Natural killer cell (primary cell): ENCODE measurements around the gene PHLDB1. TPM values are rescaled to one million over a fixed set of nuclear protein-coding genes. Genes with fewer than 3 reads are reported as not detected.

Experiments used
- ATAC-seq, 3 donors: fragments of 150-1000 bp in 2 of 3; fragments of 200-7000 bp in 1 of 3; cut with Tn5 transposase; 1 replicate in 1 of 3; 2 replicates in 2 of 3; pipeline ENCODE4 v1.10.0; 2021; ENCODE audit warnings: mild to moderate bottlenecking in 2 of 3, moderate library complexity in 2 of 3
- DNase-seq, 2 donors: peaks; one replicate each; pipeline versions ENCODE4 v3.0.0 to v3.0.0-alpha.2; 2013 to 2021; ENCODE audit warnings: mixed read lengths in 1 of 2
- H3K27ac ChIP-seq: one replicate; pipeline ENCODE4 v1.5.1; 2013; ENCODE audit warnings: mild to moderate bottlenecking, low read length
- H3K27me3 ChIP-seq: one replicate; pipeline ENCODE4 v1.6.1; 2013; ENCODE audit warnings: low read length; ENCODE audit not compliant: control insufficient read depth, insufficient read depth
- H3K36me3 ChIP-seq: one replicate; pipeline ENCODE4 v1.6.1; 2013; ENCODE audit warnings: low read length; ENCODE audit not compliant: control insufficient read depth, insufficient read depth
- H3K4me1 ChIP-seq: one replicate; pipeline ENCODE4 v1.6.1; 2013; ENCODE audit warnings: low read length; ENCODE audit not compliant: control insufficient read depth, insufficient read depth
- H3K4me3 ChIP-seq: one replicate; pipeline ENCODE4 v1.5.1; 2013; ENCODE audit warnings: low read length
- H3K9me3 ChIP-seq: one replicate; pipeline ENCODE4 v1.6.1; 2013; ENCODE audit warnings: low read length; ENCODE audit not compliant: control insufficient read depth, insufficient read depth
- H3K27ac Mint-ChIP-seq, 2 donors: one replicate each; pipeline ENCODE4 v1.8.0; 2022; ENCODE audit warnings: mild to moderate bottlenecking in 2 of 2, mixed read lengths in 2 of 2, moderate library complexity in 1 of 2
- H3K27me3 Mint-ChIP-seq, 2 donors: one replicate each; pipeline ENCODE4 v1.8.0; 2022; ENCODE audit warnings: low read depth in 2 of 2, mixed read lengths in 2 of 2
- H3K36me3 Mint-ChIP-seq: one replicate; pipeline ENCODE4 v1.8.0; 2022; ENCODE audit warnings: mixed read lengths
- H3K4me1 Mint-ChIP-seq, 2 donors: one replicate each; pipeline ENCODE4 v1.8.0; 2022; ENCODE audit warnings: mixed read lengths in 2 of 2
- H3K4me3 Mint-ChIP-seq: one replicate; pipeline ENCODE4 v1.8.0; 2022; ENCODE audit warnings: mild to moderate bottlenecking, moderate library complexity, mixed read lengths
- H3K9me3 Mint-ChIP-seq, 2 donors: one replicate each; pipeline ENCODE4 v1.8.0; 2022; ENCODE audit warnings: mixed read lengths in 2 of 2
- CTCF ChIP-seq: fragments of 200-600 bp; IDR thresholded peaks from one replicate; pipeline ENCODE4 v1.8.0; 2022; ENCODE audit warnings: antibody characterized with exemption
- WGBS: methylation state at CpG from one replicate; pipeline ENCODE4 v1.1.7; 2013; ENCODE audit warnings: missing lambda C conversion rate; ENCODE audit not compliant: insufficient coverage; 5-methylcytosine and 5-hydroxymethylcytosine counted together
- intact Hi-C: fragments of 100-400 bp; cut with micrococcal nuclease; formaldehyde crosslinking; loops from one replicate; pipeline ENCODE4 v1.14.2; 2022
- total RNA-seq, 4 donors: library from RNA; stranded (reverse); fragments of 120-200 nt in 1 of 4; gene quantifications; one replicate each; pipeline versions ENCODE4 v1.2.3 to v1.2.4, GENCODE V29; 2013 to 2022

The PHLDB1 gene
- total RNA-seq, 3 donors from 2014 or later (not counting 1 experiment from before 2014, with no cell fraction given): 0.75 to 1.1 (median 0.95) TPM

DNA sequence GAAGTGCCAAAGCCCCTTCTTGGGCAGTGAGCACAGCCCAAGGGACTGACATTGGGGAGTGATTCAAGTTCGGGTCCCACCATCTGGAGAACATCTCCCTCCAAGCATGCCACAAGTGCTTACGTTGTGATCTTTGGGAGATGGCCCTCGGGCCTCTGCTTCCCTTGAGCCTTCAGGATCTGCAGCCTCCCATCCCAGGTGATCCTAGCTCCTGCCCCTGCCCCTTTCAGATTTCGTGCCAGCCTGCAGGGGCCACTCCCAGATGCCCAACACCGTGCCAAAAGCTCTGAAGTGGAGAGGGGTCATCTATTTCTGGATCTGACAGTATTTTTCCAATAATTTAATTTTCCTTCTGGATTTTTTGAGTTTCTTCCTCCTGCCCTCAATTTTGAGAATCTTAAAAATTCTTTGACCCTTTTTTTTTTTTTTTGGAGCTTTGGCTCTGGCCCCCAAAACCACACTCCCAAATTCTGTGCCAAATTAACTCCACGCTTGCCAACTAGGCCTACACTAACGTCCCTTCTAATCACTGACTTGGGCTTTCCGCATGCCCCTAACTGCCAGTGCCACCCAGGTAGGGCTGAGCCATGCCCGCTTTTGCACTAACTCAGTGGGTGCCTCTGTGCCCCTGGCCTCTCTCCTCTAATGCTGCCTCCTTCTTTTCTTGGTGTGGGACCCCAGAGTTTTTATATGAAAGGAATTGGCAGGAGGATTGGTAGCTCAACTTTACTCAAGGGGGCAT is 25.3 kb downstream of the PHLDB1 start:
- H3K4me1 Mint-ChIP-seq: no peaks in the 10 kb centered on the region

GRCh38 chr11:118633319-118633690 is 25.9 kb downstream of the PHLDB1 start:
- H3K27ac Mint-ChIP-seq: no peak overlapping the region

More for the DNA sequence above, 25.3 kb downstream of the PHLDB1 start:
- Mint-ChIP-seq H3K4me3 (no peak overlapping the region), H3K27ac (no peak overlapping the region), H3K36me3 (no peaks in the 10 kb centered on the region), H3K9me3 (no peaks in the 10 kb centered on the region), H3K27me3 (peaks cover 0 to 2% of the 10 kb centered on the region in 2 donors)
- Histone ChIP-seq H3K9me3 (no peaks in the 10 kb centered on the region), H3K36me3 (no peaks in the 10 kb centered on the region), H3K27me3 (no peaks in the 10 kb centered on the region), H3K4me1 (no peaks in the 10 kb centered on the region), H3K4me3 (no peak overlapping the region), H3K27ac (no peak overlapping the region)
- WGBS: 91% methylated on average over 9 of the region's 9 CpGs
- intact Hi-C loops: no loop called here
- DNase-seq (no peak), ATAC-seq (no peak)
- TF ChIP-seq CTCF: no peak

GRCh38 chr11:118633979-118634378 is 26.6 kb downstream of the PHLDB1 start:
- H3K9me3 Mint-ChIP-seq: no peaks in the 10 kb centered on the region
- no peak overlapping the region for H3K4me3 ChIP-seq
- no peaks in the 10 kb centered on the region for H3K36me3 ChIP-seq
- DNase-seq (no peak), ATAC-seq (no peak)
- H3K27me3 ChIP-seq: no peaks in the 10 kb centered on the region
- H3K36me3 Mint-ChIP-seq: no peaks in the 10 kb centered on the region
- H3K27me3 Mint-ChIP-seq: peaks cover 0 to 2% of the 10 kb centered on the region in 2 donors
- no peak overlapping the region for H3K27ac Mint-ChIP-seq
- no peaks in the 10 kb centered on the region for H3K4me1 ChIP-seq
- no peaks in the 10 kb centered on the region for H3K4me1 Mint-ChIP-seq
- WGBS: 66% methylated on average over 4 of the region's 4 CpGs
- H3K9me3 ChIP-seq: no peaks in the 10 kb centered on the region
- H3K4me3 Mint-ChIP-seq: no peak overlapping the region
- intact Hi-C loops: no loop called here
- no peak for TF ChIP-seq CTCF
- H3K27ac ChIP-seq: no peak overlapping the region

More at GRCh38 chr11:118633319-118633690, 25.9 kb downstream of the PHLDB1 start:
- DNase-seq: no peak
- Mint-ChIP-seq H3K9me3 (no peaks in the 10 kb centered on the region), H3K4me3 (no peak overlapping the region), H3K4me1 (no peaks in the 10 kb centered on the region), H3K36me3 (no peaks in the 10 kb centered on the region), H3K27me3 (peaks cover 0 to 2% of the 10 kb centered on the region in 2 donors)
- Histone ChIP-seq H3K27me3 (no peaks in the 10 kb centered on the region), H3K27ac (no peak overlapping the region), H3K4me1 (no peaks in the 10 kb centered on the region), H3K36me3 (no peaks in the 10 kb centered on the region), H3K4me3 (no peak overlapping the region), H3K9me3 (no peaks in the 10 kb centered on the region)
- ATAC-seq: no peak
- TF ChIP-seq CTCF: no peak
- WGBS: 70% methylated on average over 1 of the region's 1 CpG
- intact Hi-C loops: no loop called here
